C4-2B (cell line): ENCODE results near the gene COL4A1.

Experiments used
- CTCF ChIP-seq: fragments of 450-650 bp; conservative IDR thresholded peaks from 2 replicates; pipeline ENCODE4 v1.5.1; 2017; ENCODE audit warnings: mild to moderate bottlenecking
- ZFX ChIP-seq: fragments of 450-650 bp; IDR thresholded peaks from 2 replicates; pipeline ENCODE4 v1.6.1; 2017

- TF ChIP-seq CTCF (no peak), ZFX (no peak)
Measured at GRCh38 chr13:110297011-110297410, 9.9 kb downstream of the COL4A1 start.
